Activated CD4-positive, alpha-beta T cell treated with anti-CD3 and anti-CD28 coated beads, Interleukin-2, Interleukin-4, amounts not matched to agents 100 ng/mL and 50 ng/mL, durations not matched to agents 16 hours and 8 hours (primary cell): Measurements from ENCODE around the gene BAZ1B.
"Not testable (repeated sequence)": the region's sequence is repeated elsewhere in the genome, so short reads cannot be mapped to it uniquely, and the experiment has no call there.

Experiments
- DNase-seq: peaks from one replicate; pipeline ENCODE4 v3.0.0-alpha.2; 2020; ENCODE audit warnings: low spot score

Gene BAZ1B

DNA sequence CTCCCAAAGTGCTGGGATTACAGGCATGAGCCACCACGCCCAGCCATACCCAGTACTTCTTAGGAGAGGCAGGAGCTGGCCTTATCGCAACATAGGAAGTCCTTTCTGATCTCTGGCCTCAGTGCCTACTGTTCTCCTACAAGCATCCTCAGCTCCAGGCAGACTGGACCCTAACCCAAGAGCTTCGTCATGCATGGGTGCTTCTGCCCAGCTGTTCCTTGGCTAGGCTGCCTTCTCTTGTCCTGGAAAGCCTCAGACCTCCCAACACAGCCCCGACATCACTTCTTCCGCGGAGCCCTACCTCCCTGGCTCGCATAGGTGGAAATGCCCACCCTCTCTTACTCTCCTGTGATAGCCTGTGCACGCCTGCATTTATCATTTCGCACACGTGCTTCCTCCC, 19.6 kb upstream of the BAZ1B start:
- no peak for DNase-seq

DNA sequence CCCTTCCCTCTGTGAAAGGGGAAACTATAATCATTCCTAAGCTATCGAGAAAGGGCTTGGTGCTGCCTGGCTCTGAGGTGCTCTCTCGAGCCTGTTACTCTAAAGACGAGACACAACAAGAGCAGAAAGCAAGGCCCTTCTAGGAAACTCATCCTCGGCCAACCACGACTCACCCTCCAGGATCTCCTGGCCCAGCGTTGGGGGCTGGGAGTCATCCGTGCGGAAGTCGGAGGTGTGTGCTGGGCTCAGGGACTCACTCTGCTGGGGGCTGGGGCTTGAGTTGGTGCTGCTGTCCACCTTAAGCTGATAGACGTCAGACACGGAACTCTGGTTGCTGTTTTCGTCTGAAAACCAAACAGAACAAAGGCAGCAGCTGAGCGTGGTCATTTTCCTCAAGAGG, 17.6 kb upstream of the BAZ1B start:
- DNase-seq: no peak

DNA sequence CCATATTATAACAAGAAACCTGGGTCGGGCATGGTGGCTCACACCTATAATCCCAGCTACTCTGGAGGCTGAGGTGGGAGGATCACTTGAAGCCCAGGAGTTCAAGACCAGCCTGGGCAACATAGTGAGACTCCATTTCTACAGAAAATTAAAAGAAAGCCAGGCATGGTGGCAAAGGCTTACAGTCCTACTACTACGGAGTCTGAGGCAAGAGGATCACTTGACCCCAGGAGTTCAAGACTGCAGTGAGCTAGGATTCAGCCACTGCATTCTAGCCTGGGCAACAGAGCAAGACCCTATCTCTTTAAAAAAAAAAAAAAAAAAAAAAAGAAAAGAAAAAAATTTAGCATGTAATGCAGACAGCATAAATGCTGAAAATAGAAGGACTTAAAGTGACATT, 16.4 kb upstream of the BAZ1B start:
- not testable (repeated sequence) for DNase-seq

DNA sequence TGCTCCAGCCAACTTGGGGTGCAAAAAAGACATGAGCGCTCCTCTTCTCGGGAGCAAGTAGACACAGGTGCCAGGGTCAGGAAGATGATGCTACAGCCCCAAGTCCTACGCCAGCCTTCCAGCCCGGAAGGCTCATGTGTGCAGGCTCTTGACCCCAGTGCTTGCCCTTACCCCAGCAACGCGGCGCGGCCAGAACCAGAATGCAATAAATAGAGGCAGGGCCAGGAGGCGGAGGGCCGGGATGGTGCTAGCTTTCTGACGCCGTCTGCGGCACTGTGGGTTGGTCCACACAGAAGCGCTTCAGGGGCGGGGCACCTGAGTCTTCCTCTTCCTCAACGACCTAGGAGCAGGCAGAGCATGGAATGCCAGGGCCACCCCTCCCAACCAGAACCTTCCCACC, 15.0 kb upstream of the BAZ1B start:
- no peak for DNase-seq

DNA sequence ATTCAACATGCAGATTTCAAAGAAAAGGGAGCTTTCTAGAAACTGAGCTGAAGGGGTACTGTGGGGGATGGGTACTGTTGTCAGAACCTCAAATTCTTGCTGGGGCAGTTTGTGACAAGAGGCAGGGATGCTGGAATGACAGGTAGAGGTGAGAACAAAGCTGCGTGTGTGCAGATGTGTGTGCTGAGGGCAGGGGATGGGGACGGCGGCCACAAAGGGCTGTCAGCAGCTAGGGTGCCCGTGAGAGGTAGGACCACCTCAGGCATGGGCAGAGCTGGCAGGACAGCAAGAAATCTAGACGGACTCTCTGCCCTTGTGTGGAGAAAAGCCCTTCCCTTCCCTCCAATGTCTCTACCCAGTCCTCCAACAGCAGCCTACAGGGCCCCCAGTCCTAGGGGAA, 14.4 kb upstream of the BAZ1B start:
- DNase-seq: no peak

DNA sequence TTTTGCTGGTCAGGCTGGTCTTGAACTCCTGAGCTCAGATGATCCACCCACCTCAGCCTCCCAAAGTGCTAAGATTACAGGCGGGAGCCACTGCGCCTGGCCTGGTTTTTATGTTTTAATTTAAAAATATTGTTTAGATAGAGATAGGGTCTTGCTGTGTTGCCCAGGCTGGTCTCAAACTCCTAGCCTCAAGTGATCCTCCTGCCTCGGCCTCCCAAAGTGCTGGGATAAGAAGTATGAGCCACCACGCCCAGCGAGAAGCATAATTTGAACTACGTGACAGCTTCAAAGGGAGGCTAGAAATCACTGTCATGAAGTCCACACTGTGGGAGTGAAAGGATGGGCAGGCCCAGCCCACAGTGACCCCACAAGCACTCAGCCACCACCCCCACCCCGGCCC, 13.8 kb upstream of the BAZ1B start:
- not testable (repeated sequence) for DNase-seq

DNA sequence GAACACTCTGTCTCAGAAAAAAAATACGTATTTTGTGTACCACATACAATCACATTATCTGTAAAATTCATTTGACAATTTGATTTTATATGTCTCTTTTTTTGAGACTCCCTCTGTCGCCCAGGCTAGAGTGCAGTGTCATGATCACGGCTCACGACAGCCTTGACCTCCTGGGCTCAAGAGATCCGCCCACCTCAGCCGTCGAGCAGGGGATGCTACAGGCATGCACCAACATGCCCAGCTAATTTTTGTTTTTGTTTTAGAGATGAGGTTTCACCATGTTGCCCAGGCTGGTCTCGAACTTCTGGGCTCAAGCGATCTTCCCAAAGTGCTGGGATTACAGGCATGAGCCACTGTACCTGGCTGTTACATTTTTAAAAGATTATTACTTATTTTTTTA, 11.6 kb upstream of the BAZ1B start:
- DNase-seq: no peak

DNA sequence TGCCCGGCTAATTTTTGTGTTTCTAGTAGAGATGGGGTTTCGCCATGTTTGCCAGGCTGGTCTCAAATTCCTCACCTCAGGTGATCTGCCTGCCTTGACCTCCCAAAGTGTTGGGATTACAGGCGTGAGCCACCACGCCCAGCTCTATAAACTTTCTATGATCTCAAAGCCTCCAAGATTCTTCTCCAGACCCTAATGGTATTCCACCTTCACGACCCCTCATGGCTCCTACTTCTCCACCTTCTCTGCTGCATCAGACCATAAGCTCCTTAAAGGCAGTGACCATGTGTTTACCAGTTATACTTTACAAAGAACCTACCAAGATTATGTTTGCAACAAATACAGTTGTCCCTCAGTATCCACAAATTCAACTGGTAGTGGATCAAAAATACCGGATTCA, 10.1 kb upstream of the BAZ1B start:
- no peak for DNase-seq

DNA sequence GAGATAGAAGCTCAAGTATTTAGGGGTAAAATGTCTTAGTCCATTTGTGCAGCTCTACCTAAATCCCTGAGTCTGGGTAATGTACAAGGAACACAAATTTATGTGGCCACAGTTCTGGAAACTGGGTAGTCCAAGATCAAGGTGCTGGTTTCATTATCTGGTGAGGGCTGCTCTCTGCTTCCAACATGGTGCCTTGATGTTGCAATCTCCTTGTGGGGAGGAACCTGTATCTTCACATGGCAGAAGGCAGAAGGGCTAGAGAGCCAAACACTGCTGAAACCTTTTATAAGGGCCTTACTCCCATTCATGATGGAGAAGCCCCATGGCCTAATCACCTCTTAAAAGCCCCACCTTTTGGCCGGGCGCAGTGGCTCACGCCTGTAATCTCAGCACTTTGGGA, 8.7 kb upstream of the BAZ1B start:
- no peak for DNase-seq

DNA sequence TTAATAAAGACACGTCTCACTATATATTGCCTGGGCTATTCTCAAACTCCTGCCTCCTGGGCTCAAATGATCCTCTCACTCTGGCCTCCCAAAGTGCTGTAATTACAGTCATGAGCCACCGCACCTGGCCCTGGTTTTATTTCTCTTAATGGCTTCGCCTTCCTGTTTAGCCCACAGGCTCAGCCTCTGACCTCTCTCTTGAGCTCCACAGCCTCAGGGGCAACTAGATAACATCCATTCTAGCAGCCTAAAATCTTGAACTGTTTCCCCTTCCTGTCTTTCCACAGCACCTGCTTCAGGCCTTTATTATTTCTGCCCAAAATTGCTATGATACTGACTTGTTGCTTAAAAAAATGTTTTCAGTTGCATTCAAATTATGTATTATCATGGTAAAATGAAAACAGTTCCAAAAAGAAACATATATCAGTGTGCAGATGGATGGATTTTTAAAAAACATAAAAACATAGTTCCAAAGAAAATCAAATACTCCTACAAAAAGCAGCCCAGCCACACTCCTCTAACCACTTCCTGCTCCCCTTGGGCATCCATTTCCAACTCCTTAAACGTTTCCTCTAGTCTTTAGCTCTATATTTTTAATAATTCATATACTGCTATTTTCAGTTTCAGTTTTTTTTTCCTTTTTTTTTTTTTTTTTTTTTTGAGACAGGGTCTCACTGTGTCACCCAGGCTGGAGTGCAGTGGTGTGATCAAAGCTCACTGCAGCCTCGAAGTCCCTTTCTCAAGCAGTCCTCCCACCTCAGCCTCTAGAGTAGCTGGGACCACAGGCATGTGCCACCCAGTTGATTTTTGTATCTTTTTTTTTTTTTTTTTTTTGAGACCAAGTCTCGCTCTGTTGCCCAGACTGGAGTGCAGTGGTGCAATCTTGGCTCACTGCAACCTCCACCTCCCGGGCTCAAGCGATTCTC, 5.1 kb upstream of the BAZ1B start:
- no peak for DNase-seq

DNA sequence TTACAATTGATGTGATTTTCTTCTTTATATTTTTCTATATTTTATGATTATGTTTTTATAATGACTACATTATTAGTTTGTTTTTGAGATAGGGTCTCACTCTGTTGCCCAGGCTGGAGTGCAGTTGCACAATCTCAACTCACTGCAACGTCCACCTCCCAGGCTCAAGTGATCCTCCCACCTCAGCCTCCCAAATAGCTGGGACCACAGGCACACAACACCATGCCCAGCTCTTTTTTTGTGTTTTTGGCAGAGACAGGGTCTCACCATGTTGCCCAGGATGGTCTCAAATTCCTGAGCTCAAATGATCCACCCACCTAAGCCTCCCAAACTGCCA, 4.0 kb upstream of the BAZ1B start:
- DNase-seq: not testable (repeated sequence)

DNA sequence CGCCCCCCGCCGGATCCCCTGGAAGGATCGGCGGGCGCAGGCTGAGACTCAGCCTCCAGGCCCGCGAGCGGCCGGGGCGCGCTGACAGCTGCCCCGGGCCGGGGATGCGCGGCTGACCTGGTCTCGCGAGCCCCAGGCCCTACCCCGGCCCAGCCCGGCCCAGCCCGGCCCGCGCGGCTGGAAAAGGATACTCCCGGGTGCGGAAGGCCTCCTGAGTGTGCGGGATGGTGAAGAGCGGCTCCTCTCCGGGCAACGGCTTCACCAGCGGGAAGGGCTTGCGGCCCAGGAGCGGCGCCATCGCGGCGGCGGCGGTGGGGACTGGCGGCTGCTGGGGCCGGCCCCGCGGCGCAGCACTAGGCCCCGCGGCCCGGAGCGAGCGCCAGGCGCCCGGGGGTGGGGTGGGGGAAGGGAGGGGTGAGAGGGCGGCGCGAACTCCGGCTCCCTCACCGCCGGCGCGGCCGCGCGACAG, 423 bp downstream of the BAZ1B start:
- no peak for DNase-seq

DNA sequence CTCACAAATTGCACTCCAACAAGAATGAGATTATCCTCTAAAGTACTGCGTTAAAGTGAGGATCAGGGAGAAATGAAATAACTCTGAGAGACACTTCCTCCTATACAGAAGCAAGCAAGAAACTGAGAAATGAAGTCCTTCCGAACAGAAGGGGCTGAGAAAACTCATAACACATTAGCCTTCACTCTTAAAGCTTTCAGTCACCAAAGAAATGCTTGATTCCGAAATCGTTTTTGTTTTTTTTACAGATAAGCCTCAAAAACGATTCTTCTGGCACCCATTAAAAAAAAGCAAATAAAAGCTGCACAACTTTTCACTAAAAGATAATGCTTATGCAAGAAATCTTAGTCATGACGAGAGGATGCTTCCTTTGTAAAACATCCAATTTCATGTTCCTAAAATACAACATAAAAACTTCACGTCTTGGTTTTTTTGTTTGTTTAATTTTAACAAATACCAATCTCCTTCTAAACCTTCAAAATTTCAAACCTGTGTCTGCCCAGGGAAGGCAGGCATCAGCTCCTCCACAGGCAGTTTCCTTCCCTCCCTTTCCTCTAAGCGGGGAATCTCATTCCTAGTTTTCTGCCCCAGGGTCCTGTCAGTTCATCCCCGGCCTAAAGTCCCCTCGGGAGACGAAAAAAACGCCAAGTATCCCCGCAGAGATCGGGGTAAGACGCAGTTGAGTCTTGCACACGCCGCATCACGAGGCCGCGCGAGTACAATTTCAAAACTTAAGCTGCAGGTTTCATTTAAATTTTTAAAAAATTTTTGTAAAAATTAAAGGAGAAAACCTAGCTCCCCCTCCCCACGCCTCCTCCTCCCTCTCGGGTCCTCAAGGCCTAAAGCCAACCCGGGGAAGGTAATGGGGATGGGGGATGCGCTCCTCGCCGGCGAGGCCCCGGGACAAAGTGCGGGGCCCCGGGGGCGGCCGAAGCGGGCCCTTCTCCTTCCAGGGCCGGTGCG, 1.1 kb downstream of the BAZ1B start:
- no peak for DNase-seq

DNA sequence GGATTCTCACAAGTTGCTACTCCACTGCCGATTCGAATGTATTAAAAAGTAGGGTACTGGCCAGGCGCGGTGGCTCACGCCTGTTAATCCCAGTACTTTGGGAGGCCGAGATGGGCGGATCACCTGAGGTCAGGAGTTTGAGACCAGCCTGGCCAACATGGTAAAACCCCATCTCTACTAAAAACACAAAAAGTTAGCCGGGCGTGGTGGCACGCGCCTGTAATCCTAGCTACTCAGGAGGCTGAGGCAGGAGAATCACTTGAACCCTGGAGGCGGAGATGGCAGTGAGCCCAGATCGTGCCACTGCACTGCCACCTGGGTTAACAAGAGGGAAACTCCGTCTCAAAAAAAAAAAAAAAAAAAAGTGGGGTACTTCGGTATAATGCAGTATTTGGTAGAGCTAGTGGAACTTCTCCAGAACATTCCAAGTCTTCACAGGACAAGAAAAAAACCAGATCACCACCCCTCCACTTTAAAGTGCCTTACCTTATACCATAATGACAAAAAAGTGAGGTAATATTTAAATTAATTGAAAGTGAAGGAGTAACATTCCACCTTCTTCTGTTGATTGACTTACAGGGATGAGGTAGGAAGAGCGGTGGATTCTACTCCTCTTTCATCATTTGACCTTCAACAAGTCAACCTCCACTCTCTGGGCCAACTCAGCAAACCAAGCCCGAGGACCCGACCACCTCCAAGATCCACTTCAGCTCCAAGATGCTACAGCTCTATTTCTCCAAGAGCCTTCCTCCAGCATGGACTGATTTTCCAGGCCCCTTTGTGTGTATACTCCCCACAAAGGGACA, 2.0 kb downstream of the BAZ1B start:
- DNase-seq: peak; percentile 25

DNA sequence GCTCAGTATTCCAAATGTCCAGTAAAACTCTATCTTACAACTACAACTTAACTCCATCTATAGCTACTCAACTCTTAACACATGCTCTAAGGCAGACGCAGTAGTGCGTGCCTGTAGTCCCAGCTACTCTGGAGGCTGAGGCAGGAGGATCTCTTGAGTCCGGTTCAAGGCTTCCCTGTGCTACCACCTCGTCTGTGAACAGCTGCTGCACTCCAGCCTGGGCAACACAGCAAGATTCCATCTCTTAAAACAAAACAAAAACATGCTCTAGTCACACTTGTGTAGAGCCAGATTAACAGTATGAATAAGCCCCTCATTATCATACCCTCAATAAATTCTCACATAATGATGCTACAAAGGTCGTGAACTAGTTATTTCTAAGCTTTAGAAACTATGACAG, 3.6 kb downstream of the BAZ1B start:
- no peak for DNase-seq

DNA sequence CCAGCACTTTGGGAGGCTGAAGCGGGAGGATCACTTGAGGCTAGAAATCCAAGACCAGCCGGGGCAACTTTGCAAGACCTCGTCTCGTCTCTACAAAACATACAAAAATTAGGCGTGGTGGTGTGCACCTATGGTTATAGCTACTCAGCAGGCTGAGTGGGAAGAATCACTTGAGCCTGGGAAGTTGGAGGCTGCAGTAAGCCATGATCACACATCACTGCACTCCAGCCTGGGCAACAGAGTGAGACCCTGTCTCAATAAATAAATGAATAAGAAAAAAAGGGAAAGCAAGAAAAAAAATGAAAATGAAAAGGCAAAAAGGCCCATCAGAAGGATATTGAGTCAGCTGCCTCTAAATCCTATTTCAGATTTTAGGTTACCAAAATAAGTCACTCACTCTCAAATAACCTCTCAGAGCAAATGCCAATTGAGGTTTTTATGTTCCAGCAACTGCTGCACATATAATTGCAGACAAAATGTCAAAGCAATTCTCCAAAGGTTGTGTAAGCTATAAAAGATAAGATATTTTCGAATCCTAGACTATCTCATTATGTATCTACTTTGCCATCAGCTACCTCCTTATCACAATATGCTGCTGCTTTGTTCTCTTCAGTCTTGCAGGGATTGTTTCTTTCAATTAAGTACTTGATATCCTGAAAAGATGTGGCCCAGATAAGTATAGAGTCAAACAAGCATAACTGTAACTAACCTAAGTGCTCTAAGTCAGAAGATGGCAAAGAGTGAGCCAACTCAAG, 4.7 kb downstream of the BAZ1B start:
- DNase-seq: no peak

DNA sequence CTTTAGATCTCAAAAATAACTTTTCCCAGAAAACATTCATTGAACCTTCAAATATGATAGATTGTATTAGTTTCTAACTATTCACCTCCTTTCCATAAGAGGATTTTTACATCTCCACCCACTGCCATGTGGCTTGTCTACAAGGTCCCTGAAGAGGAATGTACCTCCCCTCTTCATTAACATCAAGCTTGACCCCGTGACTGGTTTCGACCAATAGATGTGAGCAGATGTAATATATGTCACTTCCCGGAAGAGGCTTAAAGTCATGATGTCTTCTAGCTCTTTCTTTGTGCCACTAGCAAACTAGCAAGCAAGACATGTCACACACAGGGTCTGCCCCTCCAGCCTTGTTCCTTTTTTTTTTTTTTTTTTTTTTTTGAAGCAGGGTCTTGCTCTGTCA, 6.9 kb downstream of the BAZ1B start:
- DNase-seq: no peak

DNA sequence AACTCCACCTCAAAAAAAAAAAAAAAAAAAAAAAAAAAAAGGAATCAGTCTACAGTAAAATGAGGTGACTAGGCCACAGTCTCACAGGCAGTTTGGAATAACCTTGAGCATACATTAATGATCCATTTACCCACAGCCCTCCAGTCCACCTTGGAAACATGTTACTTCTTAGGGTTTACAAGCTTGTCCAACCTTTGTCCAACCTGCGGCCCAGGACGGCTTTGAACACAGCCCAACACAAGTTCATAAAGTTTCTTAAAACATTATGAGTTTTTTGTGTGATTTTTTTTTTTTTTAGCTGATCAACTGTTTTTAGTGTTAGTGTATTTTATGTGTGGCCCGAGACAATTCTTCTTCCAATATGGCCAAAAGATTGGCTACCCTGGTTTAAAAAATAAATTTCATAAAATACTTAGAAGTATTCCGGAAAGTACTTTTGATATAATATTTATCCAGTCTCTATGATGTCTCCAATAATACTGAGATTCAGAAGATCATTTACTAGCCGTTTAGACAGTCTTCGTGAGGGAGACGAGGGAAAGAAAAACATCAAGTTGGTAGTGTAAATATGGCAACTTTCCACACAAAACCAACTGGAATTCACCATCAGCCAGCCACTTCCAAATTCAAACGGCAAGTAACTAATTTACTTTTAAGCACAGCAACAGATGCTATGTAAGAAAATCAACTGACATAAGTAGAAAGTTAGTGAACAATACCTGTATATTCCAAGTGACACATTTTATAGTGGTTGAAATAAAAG, 9.9 kb downstream of the BAZ1B start:
- DNase-seq: no peak

DNA sequence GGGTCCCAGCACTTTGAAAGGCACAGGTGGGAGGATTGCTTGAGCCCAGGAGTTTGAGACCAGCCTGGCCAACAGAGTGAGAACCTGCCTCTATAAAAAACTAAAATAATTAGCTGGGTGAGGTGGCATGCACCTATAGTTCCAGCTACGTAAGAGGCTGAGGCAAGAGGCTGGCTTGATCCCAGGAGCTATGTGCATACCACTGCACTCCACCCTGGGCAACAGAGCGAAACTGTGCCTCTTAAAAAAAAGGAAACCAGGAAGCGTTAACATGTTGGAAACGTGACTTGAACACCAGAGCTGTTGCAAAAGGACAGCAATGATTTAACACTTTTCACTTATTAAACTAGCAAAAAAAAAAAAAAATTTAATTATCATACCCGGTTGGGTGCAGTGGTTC, 12.6 kb downstream of the BAZ1B start:
- DNase-seq: no peak

DNA sequence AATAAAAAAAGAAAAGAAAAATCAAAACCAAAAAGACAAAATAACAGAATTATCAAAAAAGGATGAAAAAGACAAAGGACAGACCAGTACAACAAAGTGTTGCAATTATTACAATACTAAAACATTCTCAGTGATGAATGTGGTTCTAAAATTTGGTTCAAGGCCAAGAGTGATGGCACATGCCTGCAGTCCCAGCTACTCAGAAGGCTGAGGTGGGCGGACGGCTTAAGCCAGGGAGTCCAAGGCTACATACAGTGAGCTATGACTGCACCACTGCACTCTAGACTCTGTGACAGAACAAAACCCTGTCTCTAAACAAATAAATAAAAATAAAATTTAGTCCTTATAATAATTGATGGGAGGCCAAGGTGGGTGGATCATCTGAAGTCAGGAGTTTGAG, 14.5 kb downstream of the BAZ1B start:
- DNase-seq: no peak

DNA sequence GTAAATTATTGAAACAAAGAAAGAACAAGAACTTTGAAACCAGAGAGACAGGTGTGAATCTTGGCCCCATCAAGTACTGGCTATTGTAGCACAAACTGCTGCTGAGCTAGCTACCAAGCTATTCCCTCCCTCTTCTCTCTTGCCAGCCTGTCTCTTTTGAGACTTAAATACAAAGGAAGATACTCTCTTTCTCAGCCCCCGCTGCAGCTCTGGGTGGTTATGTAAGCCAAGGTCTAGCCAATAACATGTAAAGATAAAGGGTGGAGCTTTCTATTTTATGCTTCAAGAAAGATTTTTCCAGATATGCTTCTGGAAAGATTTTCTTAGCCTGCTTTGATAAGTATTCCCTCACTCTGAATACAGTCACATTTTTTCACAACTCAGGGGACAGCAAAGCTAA, 17.2 kb downstream of the BAZ1B start:
- DNase-seq: no peak
